ENCODE data around the gene FBXO4.

Gene FBXO4

GRCh38 chr5:41896230-41896629 lies 28.9 kb upstream of the FBXO4 start:
- TF ChIP-seq CTCF (IDR thresholded peaks at IDR 0.05; ENCODE audit: control insufficient read depth, extremely low read depth, insufficient read depth), result no peak
- H3K4me3 ChIP-seq (ENCODE audit: low read depth, low read length), result no peak overlapping the region
- no peak for DNase-seq (ENCODE audit: low read depth)

- DNase-seq (ENCODE audit: low read depth), result no peak
Observed at GRCh38 chr5:41903382-41903891, 21.6 kb upstream of the FBXO4 start.

GRCh38 chr5:41903892-41904799 lies 20.9 kb upstream of the FBXO4 start, which contains the start of gene RIMOC1:
RIMOC1 (plus strand) TSS chr5:41904344; CDS start chr5:41904368, 24 bp downstream.
- no peak for TF ChIP-seq CTCF (IDR thresholded peaks at IDR 0.05; ENCODE audit: control insufficient read depth, extremely low read depth, insufficient read depth)
- peak; percentile 99 for DNase-seq (ENCODE audit: low read depth)
- peak within 1 kb of the TSS; percentile 94 for H3K4me3 ChIP-seq (ENCODE audit: low read depth, low read length)

More at GRCh38 chr5:41903382-41903891, 21.6 kb upstream of the FBXO4 start:
- TF ChIP-seq CTCF (IDR thresholded peaks at IDR 0.05; ENCODE audit: control insufficient read depth, extremely low read depth, insufficient read depth), result no peak
- peak overlapping the region; percentile 94 for H3K4me3 ChIP-seq (ENCODE audit: low read depth, low read length)

GRCh38 chr5:41906151-41906550 lies 18.9 kb upstream of the FBXO4 start:
- DNase-seq (ENCODE audit: low read depth), result no peak
- H3K4me3 ChIP-seq (ENCODE audit: low read depth, low read length), result no peak overlapping the region
- TF ChIP-seq CTCF (IDR thresholded peaks at IDR 0.05; ENCODE audit: control insufficient read depth, extremely low read depth, insufficient read depth), result no peak

DNA sequence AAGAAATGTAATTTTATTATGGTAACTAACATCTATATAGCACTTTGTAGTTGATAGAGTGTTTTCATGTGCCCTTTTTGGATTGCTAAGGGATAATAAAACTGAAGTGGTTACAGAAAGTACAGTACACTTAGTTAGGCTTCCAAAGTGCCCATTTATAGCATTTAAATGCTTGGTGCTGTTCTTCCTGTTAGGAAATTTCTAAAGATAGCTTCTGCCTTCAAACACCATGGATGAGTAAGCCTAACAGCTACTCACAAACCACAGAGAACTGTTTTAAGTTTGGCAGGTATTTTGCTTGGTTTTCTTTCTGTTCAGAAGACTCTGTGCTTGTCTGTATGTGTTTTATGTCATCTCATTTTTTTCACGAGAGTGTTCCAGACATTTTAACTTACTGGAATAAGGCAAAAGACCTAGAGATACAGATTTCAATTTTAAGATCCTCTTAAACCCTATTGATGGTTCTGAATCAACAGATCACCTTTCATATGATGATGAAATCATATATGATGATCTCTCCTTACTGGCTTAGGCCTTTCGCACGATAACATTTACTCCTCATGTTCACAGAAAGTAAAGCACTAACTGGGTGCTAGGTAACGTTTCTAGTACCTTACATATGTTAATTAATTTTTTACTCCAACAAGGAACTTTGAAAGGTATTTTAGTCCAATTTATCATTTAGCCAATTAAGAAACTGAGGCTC lies 16.6 kb upstream of the FBXO4 start:
- DNase-seq (ENCODE audit: low read depth), result no peak
- H3K4me3 ChIP-seq (ENCODE audit: low read depth, low read length), result no peak overlapping the region
- TF ChIP-seq CTCF (IDR thresholded peaks at IDR 0.05; ENCODE audit: control insufficient read depth, extremely low read depth, insufficient read depth), result no peak

- TF ChIP-seq CTCF (IDR thresholded peaks at IDR 0.05; ENCODE audit: control insufficient read depth, extremely low read depth, insufficient read depth), result no peak
- DNase-seq (ENCODE audit: low read depth), result no peak
- no peak overlapping the region for H3K4me3 ChIP-seq (ENCODE audit: low read depth, low read length)
Observed at GRCh38 chr5:41918105-41918504, 7.0 kb upstream of the FBXO4 start.

Data from LNCaP clone FGC (cell line).